HFFc6 (cell line): ENCODE data around the gene NAE1. TPM values are rescaled to one million over a fixed set of nuclear protein-coding genes. Genes with fewer than 3 reads are reported as not detected.
"Not testable (repeated sequence)": the region's sequence is repeated elsewhere in the genome, so short reads cannot be mapped to it uniquely, and the experiment has no call there.

Experiments used
- DNase-seq: peaks from one replicate; pipeline ENCODE4 v3.0.0-alpha.2; 2018
- H3K27ac Mint-ChIP-seq: 2 replicates; pipeline ENCODE4 v1.8.0; 2020; ENCODE audit warnings: mild to moderate bottlenecking, mixed read lengths
- H3K27me3 Mint-ChIP-seq: 2 replicates; pipeline ENCODE4 v1.8.0; 2021; ENCODE audit warnings: mild to moderate bottlenecking, moderate library complexity, mixed read lengths; ENCODE audit not compliant: insufficient read depth
- H3K36me3 Mint-ChIP-seq: 2 replicates; pipeline ENCODE4 v1.8.0; 2021; ENCODE audit warnings: low read depth, mixed read lengths
- H3K4me1 Mint-ChIP-seq: 2 replicates; pipeline ENCODE4 v1.8.0; 2020; ENCODE audit warnings: low read depth, mixed read lengths
- H3K4me3 Mint-ChIP-seq: 2 replicates; pipeline ENCODE4 v1.8.0; 2020; ENCODE audit warnings: mild to moderate bottlenecking, moderate library complexity, mixed read lengths
- H3K9me3 Mint-ChIP-seq: 2 replicates; pipeline ENCODE4 v1.8.0; 2020; ENCODE audit warnings: mild to moderate bottlenecking, mixed read lengths
- total RNA-seq, 6 experiments: library from RNA; stranded (reverse); fragmentation: NEBNext Ultra II Directional; extraction: Animal tissue kit (Norgen Biotek cat#: 25700); gene quantifications; 2 replicates in 1 of 6; 3 replicates in 5 of 6; pipeline ENCODE4 v1.2.3, GENCODE V29; 2021
- TF ChIP-seq, protein P1 (sequence below): fragments of 200-600 bp; sonication (generic); IDR thresholded peaks from 2 replicates; pipeline ENCODE4 v1.5.0; 2021; ENCODE audit warnings: antibody characterized with exemption, mild to moderate bottlenecking

Gene NAE1
- total RNA-seq, 6 experiments from 2014 or later, result 47.3 to 57.5 (median 53.8) TPM

DNA sequence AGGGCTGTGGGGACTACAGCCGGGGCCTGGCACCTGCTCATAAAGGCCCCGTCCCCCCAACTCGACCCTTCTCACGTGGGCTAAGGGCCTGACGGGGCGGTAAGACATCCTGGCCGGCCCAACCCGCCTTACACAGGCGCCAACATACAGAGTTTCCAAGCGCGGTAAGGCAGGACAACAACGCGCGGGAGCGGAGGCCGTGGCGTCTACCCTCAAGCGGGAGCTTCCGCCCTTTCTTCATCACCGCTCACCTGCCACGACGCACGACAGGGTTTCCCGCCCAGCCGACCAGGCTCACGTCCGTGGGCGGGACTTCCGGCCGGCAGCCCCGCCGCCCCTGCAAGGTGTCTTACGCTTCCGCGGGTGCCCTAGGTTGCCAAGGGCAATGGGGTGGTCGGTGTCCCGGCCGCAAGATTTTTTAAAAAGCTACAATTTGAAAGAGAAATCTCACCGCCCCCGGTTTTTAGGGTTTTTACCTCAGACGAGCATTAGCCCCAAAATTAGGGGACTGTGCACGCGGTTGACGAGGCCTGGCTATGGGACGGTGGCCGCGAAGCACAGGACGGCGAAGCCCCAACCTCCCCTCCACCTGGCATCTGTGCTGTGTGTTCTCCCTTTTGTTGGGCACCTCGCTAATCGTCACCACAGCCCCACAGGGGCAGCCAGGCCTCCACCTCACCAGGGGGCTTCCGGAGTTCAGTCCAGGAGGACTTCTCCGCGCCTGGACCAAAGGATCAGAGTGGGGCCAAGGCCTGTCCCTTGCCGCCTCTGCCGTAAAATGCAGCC is 29.3 kb downstream of the NAE1 start, which contains the start of gene TERB1:
Gene TERB1, minus strand, starts transcription at position 265 of the 786 bp plus-strand sequence. CDS start 4,786 bp downstream, outside the sequence.
- no peak for DNase-seq
- H3K27me3 Mint-ChIP-seq, result no peaks in the 10 kb centered on the region
- no peaks in the 10 kb centered on the region for H3K9me3 Mint-ChIP-seq
- H3K27ac Mint-ChIP-seq, result no peak within 1 kb of the TSS
- H3K4me1 Mint-ChIP-seq, result peaks cover 5% of the 10 kb centered on the region; the same call in 1 of the 2 replicates
- peaks cover 10% of the 10 kb centered on the region for H3K36me3 Mint-ChIP-seq
- TF ChIP-seq, protein P1, sequence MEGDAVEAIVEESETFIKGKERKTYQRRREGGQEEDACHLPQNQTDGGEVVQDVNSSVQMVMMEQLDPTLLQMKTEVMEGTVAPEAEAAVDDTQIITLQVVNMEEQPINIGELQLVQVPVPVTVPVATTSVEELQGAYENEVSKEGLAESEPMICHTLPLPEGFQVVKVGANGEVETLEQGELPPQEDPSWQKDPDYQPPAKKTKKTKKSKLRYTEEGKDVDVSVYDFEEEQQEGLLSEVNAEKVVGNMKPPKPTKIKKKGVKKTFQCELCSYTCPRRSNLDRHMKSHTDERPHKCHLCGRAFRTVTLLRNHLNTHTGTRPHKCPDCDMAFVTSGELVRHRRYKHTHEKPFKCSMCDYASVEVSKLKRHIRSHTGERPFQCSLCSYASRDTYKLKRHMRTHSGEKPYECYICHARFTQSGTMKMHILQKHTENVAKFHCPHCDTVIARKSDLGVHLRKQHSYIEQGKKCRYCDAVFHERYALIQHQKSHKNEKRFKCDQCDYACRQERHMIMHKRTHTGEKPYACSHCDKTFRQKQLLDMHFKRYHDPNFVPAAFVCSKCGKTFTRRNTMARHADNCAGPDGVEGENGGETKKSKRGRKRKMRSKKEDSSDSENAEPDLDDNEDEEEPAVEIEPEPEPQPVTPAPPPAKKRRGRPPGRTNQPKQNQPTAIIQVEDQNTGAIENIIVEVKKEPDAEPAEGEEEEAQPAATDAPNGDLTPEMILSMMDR, result no peak
- no peak within 1 kb of the TSS for H3K4me3 Mint-ChIP-seq

DNA sequence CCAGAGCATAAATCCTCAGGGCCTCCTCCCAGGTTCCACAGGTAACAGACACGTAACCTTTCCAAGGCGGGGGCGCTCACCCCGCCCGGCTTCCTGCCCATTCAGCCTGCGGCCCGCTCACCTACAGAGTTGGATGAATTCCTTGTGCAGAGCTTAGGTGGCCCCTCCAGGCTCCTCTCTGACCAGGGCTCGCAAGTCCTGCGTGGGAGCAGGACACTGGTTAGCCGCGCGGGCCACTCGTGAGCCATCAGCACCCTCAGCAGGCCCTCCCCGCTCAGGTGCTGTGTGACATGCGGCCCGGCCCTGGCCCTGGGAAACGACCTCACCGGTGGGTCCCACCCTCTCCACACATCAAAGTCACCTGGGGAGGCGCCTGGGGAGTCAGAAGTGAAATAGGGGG is 29.9 kb downstream of the NAE1 start:
- no peaks in the 10 kb centered on the region for H3K9me3 Mint-ChIP-seq
- DNase-seq, result no peak
- no peak overlapping the region for H3K4me3 Mint-ChIP-seq
- TF ChIP-seq, protein P1, result no peak
- no peak overlapping the region for H3K27ac Mint-ChIP-seq
- no peaks in the 10 kb centered on the region for H3K27me3 Mint-ChIP-seq
- H3K4me1 Mint-ChIP-seq, result peaks cover 5% of the 10 kb centered on the region; the same call in 1 of the 2 replicates
- peaks cover 10% of the 10 kb centered on the region for H3K36me3 Mint-ChIP-seq

DNA sequence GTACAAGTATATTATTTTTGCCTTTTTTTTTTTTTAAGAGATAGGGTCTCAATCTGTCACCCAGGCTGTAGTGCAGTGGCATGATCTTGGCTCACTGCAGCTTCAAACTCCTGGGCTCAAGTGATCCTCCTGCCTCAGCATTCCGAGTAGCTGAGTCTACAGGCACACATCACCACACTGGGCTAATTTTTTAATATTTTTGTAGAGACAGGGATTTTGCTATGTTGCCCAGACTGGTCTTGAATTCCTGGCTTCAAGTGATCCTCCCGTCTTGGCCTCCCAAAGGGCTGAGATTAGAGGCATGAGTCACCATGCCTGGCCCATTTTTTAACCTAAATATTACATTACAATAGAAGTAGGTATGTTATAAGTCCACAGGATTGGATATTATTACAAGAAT is 32.6 kb downstream of the NAE1 start:
- Mint-ChIP-seq H3K27me3 (no peaks in the 10 kb centered on the region; the same call in 1 of the 2 replicates), H3K4me3 (no peak overlapping the region), H3K9me3 (no peaks in the 10 kb centered on the region), H3K27ac (no peak overlapping the region), H3K4me1 (peaks cover 5% of the 10 kb centered on the region; the same call in 1 of the 2 replicates), H3K36me3 (no peaks in the 10 kb centered on the region; the same call in 1 of the 2 replicates)
- TF ChIP-seq, protein P1, result no peak
- DNase-seq, result peak; percentile 41

DNA sequence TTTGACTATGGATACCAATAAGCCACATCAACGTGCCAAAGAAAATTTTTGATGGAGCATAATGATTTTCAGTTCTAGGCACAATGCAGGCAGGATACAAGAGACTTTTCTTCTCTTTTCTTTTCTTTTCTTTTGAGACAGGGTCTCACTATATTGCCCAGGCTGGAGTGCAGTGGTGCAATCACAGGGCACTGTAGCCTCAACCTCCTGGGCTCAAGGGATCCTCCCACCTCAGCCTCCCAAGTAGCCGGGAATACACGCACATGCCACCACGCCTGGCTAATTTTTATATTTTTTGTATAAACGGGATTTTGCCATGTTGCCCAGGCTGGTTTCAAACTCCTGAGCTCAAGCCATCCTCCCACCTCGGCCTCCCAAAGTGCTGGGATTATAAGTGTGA is 36.8 kb downstream of the NAE1 start:
- DNase-seq, H3K27ac Mint-ChIP-seq, H3K9me3 Mint-ChIP-seq, H3K4me1 Mint-ChIP-seq, H3K27me3 Mint-ChIP-seq, H3K36me3 Mint-ChIP-seq, H3K4me3 Mint-ChIP-seq: not testable (repeated sequence)

DNA sequence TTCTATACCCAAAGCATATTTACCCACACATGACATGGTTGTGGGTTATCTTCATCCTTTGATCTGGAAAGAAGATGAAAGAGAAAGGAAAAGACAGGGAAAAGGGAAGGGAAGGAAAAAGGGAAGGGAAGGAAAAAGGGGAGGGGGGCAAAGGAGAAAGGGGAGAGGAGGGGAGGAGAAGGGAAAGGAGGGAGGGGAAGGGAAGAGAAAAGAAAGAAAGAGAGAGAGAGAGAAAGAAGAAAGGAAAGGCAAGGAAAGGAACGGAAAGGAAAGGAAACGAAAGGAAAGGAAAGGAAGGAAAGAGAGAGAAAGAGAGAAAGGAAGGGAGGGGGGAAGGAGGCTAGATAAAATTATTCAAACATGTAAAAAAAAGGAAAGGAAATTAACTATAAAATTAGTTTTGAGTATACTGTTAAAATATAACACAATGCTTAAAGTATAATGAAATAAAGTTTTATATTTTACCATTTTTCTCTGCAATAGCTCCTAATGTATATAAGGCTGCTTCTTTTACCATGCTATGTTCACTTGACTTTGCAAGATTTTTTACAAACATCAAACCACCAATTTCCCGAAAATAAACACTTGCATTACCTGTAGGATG is 40.5 kb downstream of the NAE1 start:
- no peaks in the 10 kb centered on the region for H3K4me1 Mint-ChIP-seq
- DNase-seq, result no peak
- H3K9me3 Mint-ChIP-seq, result no peaks in the 10 kb centered on the region
- no peaks in the 10 kb centered on the region; the same call in none of the 2 replicates for H3K27me3 Mint-ChIP-seq
- H3K4me3 Mint-ChIP-seq, result no peak overlapping the region
- no peaks in the 10 kb centered on the region for H3K36me3 Mint-ChIP-seq
- TF ChIP-seq, protein P1, result no peak
- H3K27ac Mint-ChIP-seq, result no peak overlapping the region

DNA sequence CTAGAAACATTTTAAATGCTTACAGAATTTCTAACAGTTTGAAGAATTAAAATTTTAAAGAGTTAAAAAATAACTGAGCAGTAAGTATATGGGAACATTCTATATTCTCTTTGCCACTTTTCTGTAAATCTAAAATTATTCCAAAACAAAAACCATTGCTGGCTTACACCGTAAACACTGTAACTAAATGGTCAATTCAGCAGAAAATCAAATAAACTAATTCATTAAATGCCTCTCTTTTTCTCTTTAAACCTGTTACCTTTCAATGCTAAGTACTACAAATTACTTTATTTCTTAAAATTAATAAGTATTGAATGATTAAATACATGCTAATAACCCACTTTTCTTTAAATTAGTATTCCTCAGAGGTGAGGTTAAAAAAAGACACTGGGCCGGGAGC is 43.3 kb downstream of the NAE1 start:
- Mint-ChIP-seq H3K4me3 (no peak overlapping the region), H3K36me3 (no peaks in the 10 kb centered on the region), H3K27me3 (no peaks in the 10 kb centered on the region; the same call in 1 of the 2 replicates), H3K4me1 (no peaks in the 10 kb centered on the region), H3K9me3 (no peaks in the 10 kb centered on the region), H3K27ac (no peak overlapping the region)
- TF ChIP-seq, protein P1, result no peak
- no peak for DNase-seq
